Measurements from ENCODE around the gene BCR.

BCR gene

GRCh38 chr22:23279781-23280180 lies 99.5 kb downstream of the BCR start:
- Histone ChIP-seq H4K20me1 (ENCODE audit: insufficient read depth) (no peaks in the 10 kb centered on the region), H3K79me2 (ENCODE audit: insufficient read depth, low read depth) (no peaks in the 10 kb centered on the region; the same call in 1 of the 2 replicates), H3K27me3 (ENCODE audit: insufficient read depth, low read depth) (no peaks in the 10 kb centered on the region), H3K9ac (peak overlapping the region; percentile 90; the same call in 1 of the 2 replicates), H3K27ac (peak overlapping the region; percentile 98), H2AFZ (ENCODE audit: low read depth) (no peak overlapping the region), H3K4me1 (ENCODE audit: low read depth, poor library complexity, severe bottlenecking) (peaks cover 57% of the 10 kb centered on the region), H3K4me3 (IDR thresholded peaks at IDR 0.05; ENCODE audit: insufficient read depth, low read depth, low read length) (no peak overlapping the region), H3K4me2 (peak overlapping the region; percentile 85; the same call in 1 of the 2 replicates), H3K36me3 (ENCODE audit: insufficient read depth) (no peaks in the 10 kb centered on the region)
- no peak for TF ChIP-seq CTCF (conservative IDR thresholded peaks at IDR 0.05; ENCODE audit: low read depth, low read length)

GRCh38 chr22:23280356-23281052 lies 100.2 kb downstream of the BCR start:
- Histone ChIP-seq H3K4me1 (ENCODE audit: low read depth, poor library complexity, severe bottlenecking) (peaks cover 57% of the 10 kb centered on the region), H4K20me1 (ENCODE audit: insufficient read depth) (no peaks in the 10 kb centered on the region), H3K4me3 (IDR thresholded peaks at IDR 0.05; ENCODE audit: insufficient read depth, low read depth, low read length) (no peak overlapping the region), H3K27me3 (ENCODE audit: insufficient read depth, low read depth) (no peaks in the 10 kb centered on the region), H3K9ac (peak overlapping the region; percentile 90), H3K36me3 (ENCODE audit: insufficient read depth) (no peaks in the 10 kb centered on the region), H3K27ac (peak overlapping the region; percentile 98), H3K4me2 (peak overlapping the region; percentile 85), H2AFZ (ENCODE audit: low read depth) (no peak overlapping the region), H3K79me2 (ENCODE audit: insufficient read depth, low read depth) (no peaks in the 10 kb centered on the region; the same call in 1 of the 2 replicates)
- no peak for TF ChIP-seq CTCF (conservative IDR thresholded peaks at IDR 0.05; ENCODE audit: low read depth, low read length)

- Histone ChIP-seq H3K36me3 (ENCODE audit: insufficient read depth) (no peaks in the 10 kb centered on the region), H3K27me3 (ENCODE audit: insufficient read depth, low read depth) (no peaks in the 10 kb centered on the region), H3K4me1 (ENCODE audit: low read depth, poor library complexity, severe bottlenecking) (peaks cover 57% of the 10 kb centered on the region), H3K4me3 (IDR thresholded peaks at IDR 0.05; ENCODE audit: insufficient read depth, low read depth, low read length) (no peak overlapping the region), H3K27ac (peak overlapping the region; percentile 98), H3K4me2 (peak overlapping the region; percentile 85), H4K20me1 (ENCODE audit: insufficient read depth) (no peaks in the 10 kb centered on the region), H2AFZ (ENCODE audit: low read depth) (no peak overlapping the region), H3K79me2 (ENCODE audit: insufficient read depth, low read depth) (no peaks in the 10 kb centered on the region; the same call in 1 of the 2 replicates), H3K9ac (peak overlapping the region; percentile 90)
- TF ChIP-seq CTCF (conservative IDR thresholded peaks at IDR 0.05; ENCODE audit: low read depth, low read length), result no peak
Observed at GRCh38 chr22:23281053-23281405, 100.7 kb downstream of the BCR start.

- 0 out of 2 replicates have a peak overlapping the region, but pooled peaks have one; percentile 15 for H2AFZ ChIP-seq (ENCODE audit: low read depth)
- H3K36me3 ChIP-seq (ENCODE audit: insufficient read depth), result no peaks in the 10 kb centered on the region
- H3K4me1 ChIP-seq (ENCODE audit: low read depth, poor library complexity, severe bottlenecking), result peaks cover 57% of the 10 kb centered on the region
- no peaks in the 10 kb centered on the region for H4K20me1 ChIP-seq (ENCODE audit: insufficient read depth)
- peak overlapping the region; percentile 98 for H3K27ac ChIP-seq
- no peaks in the 10 kb centered on the region; the same call in 1 of the 2 replicates for H3K79me2 ChIP-seq (ENCODE audit: insufficient read depth, low read depth)
- H3K27me3 ChIP-seq (ENCODE audit: insufficient read depth, low read depth), result no peaks in the 10 kb centered on the region
- no peak overlapping the region for H3K4me3 ChIP-seq (IDR thresholded peaks at IDR 0.05; ENCODE audit: insufficient read depth, low read depth, low read length)
- H3K9ac ChIP-seq, result peak overlapping the region; percentile 90
- TF ChIP-seq CTCF (conservative IDR thresholded peaks at IDR 0.05; ENCODE audit: low read depth, low read length), result peak; percentile 87
- peak overlapping the region; percentile 85 for H3K4me2 ChIP-seq
Observed at GRCh38 chr22:23281406-23282088, 101.2 kb downstream of the BCR start.
